Lower lobe of right lung (tissue), 2 donors: ENCODE results near the gene STXBP4. TPM values are rescaled to one million over a fixed set of nuclear protein-coding genes. Genes with fewer than 3 reads are reported as not detected.
A peak's percentile ranks its signal among the peaks of the same experiment; 100 is the strongest.

Source experiments
- ATAC-seq, 2 donors: fragments of 200-7000 bp; cut with Tn5 transposase; one replicate each; pipeline ENCODE4 v1.9.1; 2020 to 2022; ENCODE audit warnings: mild to moderate bottlenecking in 2 of 2, moderate library complexity in 2 of 2
- DNase-seq: peaks from one replicate; pipeline ENCODE4 v3.0.0-alpha.2; 2020
- H3K27ac ChIP-seq: fragments of 200-600 bp; one replicate; pipeline ENCODE4 v1.8.0; 2022
- H3K27me3 ChIP-seq: fragments of 200-600 bp; one replicate; pipeline ENCODE4 v1.8.0; 2022; ENCODE audit warnings: low read depth
- H3K36me3 ChIP-seq: fragments of 200-600 bp; one replicate; pipeline ENCODE4 v1.8.0; 2022; ENCODE audit warnings: mild to moderate bottlenecking
- H3K4me1 ChIP-seq: fragments of 200-600 bp; one replicate; pipeline ENCODE4 v1.8.0; 2022
- H3K4me3 ChIP-seq: fragments of 200-600 bp; one replicate; pipeline ENCODE4 v1.8.0; 2022; ENCODE audit warnings: mild to moderate bottlenecking
- H3K9me3 ChIP-seq: fragments of 200-600 bp; one replicate; pipeline ENCODE4 v1.8.0; 2022
- intact Hi-C: fragments of 100-400 bp; cut with DNase I; formaldehyde crosslinking; loops from one replicate; pipeline ENCODE4 v1.11.0; 2022
- total RNA-seq: library from RNA; stranded (reverse); fragmentation: NEBNext Ultra II Directional; extraction: Animal tissue kit (Norgen Biotek cat#: 25700); gene quantifications from one replicate; pipeline ENCODE4 v1.2.1, GENCODE V29; 2021
- TF ChIP-seq, protein P1 (sequence below): fragments of 200-600 bp; IDR thresholded peaks from one replicate; pipeline ENCODE4 v1.8.0; 2022; ENCODE audit warnings: antibody characterized with exemption, mild to moderate bottlenecking
- donor health status: DM: no; HTN: yes; CAD: no; lungs with severe emphysema.

Gene STXBP4
- total RNA-seq, 1 donor from 2014 or later: 11.8 TPM

DNA sequence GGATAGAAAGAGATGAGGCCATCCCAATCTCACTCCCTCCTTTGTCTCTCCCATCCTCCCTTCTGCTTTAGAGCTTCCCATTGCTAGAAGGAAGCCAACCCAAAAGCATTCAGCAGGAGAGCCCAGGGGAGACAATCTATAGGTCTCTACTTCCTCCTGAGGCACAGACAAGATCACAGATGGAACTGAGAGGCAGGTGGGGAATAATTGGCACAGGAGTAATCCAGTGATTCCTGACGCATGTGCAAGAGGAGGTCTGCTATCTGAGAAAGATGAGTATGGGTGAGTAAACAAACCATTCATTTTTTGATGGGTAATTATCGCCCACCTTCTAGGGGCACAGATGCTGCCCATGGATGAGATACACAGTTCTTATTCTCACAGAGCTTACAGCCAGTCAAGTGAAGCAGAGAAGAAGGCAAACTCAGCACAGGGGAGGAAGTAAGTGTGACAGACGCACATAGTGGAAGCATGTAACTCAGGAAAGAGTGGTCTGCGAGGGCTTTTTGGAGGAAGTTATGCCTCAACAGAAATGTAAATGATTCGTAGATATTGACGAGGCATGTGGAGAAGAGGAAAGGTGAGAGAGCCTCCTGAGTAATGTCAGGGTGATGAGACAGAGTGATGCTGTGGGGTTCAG lies 207.3 kb downstream of the STXBP4 start:
- Histone ChIP-seq H3K27me3 (no peaks in the 10 kb centered on the region), H3K9me3 (peaks cover 5% of the 10 kb centered on the region), H3K27ac (no peak overlapping the region), H3K4me3 (no peak overlapping the region), H3K4me1 (no peaks in the 10 kb centered on the region), H3K36me3 (no peaks in the 10 kb centered on the region)
- intact Hi-C loops: no loop called here
- DNase-seq: no peak
- TF ChIP-seq, protein P1, sequence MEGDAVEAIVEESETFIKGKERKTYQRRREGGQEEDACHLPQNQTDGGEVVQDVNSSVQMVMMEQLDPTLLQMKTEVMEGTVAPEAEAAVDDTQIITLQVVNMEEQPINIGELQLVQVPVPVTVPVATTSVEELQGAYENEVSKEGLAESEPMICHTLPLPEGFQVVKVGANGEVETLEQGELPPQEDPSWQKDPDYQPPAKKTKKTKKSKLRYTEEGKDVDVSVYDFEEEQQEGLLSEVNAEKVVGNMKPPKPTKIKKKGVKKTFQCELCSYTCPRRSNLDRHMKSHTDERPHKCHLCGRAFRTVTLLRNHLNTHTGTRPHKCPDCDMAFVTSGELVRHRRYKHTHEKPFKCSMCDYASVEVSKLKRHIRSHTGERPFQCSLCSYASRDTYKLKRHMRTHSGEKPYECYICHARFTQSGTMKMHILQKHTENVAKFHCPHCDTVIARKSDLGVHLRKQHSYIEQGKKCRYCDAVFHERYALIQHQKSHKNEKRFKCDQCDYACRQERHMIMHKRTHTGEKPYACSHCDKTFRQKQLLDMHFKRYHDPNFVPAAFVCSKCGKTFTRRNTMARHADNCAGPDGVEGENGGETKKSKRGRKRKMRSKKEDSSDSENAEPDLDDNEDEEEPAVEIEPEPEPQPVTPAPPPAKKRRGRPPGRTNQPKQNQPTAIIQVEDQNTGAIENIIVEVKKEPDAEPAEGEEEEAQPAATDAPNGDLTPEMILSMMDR: no peak
- no peak for ATAC-seq

DNA sequence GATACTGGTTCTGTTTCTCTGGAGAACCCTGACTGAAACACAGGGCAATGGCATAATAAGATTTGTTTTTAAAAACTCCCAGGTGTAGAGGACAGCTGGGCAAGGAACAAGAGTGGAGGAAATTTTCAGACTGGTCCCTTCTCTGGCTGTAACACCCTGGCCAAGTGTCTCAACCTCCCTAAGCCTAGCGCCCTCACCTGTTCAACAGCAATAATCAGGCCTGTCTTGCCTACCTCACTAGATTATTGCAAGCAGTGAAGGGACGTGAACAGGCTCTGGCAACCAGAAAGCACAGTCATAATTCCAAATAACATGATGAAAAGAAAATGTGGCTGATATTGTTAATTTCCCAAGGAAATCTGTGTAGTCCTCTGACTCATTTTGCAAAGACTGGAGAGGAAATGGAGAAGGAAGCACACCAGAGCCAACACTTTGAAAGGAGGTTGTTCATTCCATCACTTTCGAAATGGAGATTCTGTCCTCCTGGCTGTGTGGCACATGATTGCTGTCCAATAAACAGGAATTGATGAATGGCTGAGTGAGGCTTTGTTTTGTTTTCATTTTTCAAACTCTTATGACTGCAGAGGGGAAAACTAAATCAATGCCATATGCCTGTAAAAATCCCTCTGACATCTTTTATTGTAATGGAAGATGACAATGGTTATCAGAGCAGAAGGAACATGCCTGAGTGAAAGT lies 208.7 kb downstream of the STXBP4 start:
- ATAC-seq (peak in 1 of 2 donors; percentile 19), DNase-seq (no peak)
- H3K4me3 ChIP-seq: no peak overlapping the region
- H3K27ac ChIP-seq: no peak overlapping the region
- peaks cover 5% of the 10 kb centered on the region for H3K9me3 ChIP-seq
- intact Hi-C loops: no loop called here
- H3K36me3 ChIP-seq: no peaks in the 10 kb centered on the region
- no peaks in the 10 kb centered on the region for H3K4me1 ChIP-seq
- TF ChIP-seq, protein P1: no peak
- no peaks in the 10 kb centered on the region for H3K27me3 ChIP-seq

GRCh38 chr17:55177855-55178217 lies 209.3 kb downstream of the STXBP4 start:
- Histone ChIP-seq H3K9me3 (peaks cover 5% of the 10 kb centered on the region), H3K4me3 (no peak overlapping the region), H3K27me3 (no peaks in the 10 kb centered on the region), H3K36me3 (no peaks in the 10 kb centered on the region), H3K27ac (no peak overlapping the region), H3K4me1 (no peaks in the 10 kb centered on the region)
- no peak for ATAC-seq
- DNase-seq: no peak
- intact Hi-C loops: no loop called here
- TF ChIP-seq, protein P1: no peak

DNA sequence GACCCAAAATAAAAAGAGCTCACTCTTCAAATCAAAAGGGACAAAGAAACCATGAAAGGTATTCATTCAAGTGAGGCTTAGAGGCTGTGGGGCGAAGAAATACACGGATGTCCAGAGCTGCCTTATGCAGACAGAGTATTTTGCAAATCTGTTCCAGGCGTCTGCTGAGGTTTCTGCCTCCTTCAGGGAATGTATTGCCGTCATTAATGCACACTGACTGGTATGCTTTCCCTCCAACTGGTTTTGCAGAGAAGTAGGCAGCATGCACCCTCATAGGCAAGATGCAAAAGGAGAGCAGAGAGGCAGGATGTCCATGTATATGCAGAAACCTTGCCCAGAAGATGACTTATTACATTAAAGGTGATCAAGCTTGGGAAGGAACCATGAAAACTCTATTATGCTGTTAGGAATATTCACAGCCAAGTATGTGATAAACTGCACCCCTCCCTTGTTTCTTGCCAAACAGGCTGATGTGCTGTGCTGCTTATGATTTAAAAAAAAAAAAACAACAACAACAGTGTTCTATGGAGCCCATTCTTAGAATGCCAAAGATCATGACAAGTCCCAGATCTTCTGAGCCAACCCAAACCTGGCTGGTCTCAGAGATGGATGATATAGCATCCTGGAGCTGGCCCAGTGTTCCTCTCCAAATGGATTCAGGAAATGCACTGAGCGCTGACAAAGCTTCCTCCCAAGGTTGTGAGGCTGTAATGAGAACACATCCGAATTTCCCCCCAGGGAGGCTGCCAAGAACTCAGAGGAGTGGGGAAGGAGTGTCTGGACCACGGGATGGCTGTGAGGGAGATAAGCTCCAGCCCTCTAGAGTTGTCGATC lies 218.6 kb downstream of the STXBP4 start:
- DNase-seq: no peak
- intact Hi-C loops: no loop called here
- TF ChIP-seq, protein P1: no peak
- no peak for ATAC-seq
- H3K36me3 ChIP-seq: no peaks in the 10 kb centered on the region
- no peaks in the 10 kb centered on the region for H3K27me3 ChIP-seq
- no peaks in the 10 kb centered on the region for H3K4me1 ChIP-seq
- H3K9me3 ChIP-seq: no peaks in the 10 kb centered on the region
- H3K4me3 ChIP-seq: no peak overlapping the region
- no peak overlapping the region for H3K27ac ChIP-seq

DNA sequence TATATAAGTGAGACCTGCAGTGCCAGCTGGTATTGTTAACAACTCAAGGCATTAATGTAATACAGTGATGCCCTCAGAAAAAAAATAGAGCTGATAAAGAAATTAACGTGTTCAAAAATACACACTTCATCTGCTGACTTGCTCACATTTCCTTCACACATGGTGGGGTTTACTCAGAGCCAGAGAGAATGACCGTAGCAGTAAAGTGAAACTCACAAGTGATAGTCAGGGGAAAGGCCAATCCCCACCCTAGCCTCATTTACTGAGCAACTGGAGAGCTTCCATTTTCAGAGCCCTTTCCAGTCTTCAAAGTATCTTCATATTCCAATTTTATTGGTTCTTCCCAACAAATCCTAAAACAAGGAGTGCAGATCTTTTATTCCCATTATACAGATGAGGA lies 222.2 kb downstream of the STXBP4 start:
- no peak for DNase-seq
- H3K4me3 ChIP-seq: no peak overlapping the region
- no peak overlapping the region for H3K27ac ChIP-seq
- no peaks in the 10 kb centered on the region for H3K36me3 ChIP-seq
- no peaks in the 10 kb centered on the region for H3K27me3 ChIP-seq
- H3K4me1 ChIP-seq: no peaks in the 10 kb centered on the region
- H3K9me3 ChIP-seq: no peaks in the 10 kb centered on the region
- no peak for ATAC-seq
- TF ChIP-seq, protein P1: no peak
- intact Hi-C loops: no loop called here
